Heart left ventricle (tissue), 16 donors: ENCODE results near the gene MSH3. TPM values are rescaled to one million over a fixed set of nuclear protein-coding genes. Genes with fewer than 3 reads are reported as not detected.
A peak's percentile ranks its signal among the peaks of the same experiment; 100 is the strongest.

Experiments used
- ATAC-seq, 4 donors: fragments of 200-7000 bp; cut with Tn5 transposase; one replicate each; pipeline ENCODE4 v1.9.1; 2020 to 2022; ENCODE audit warnings: moderate library complexity in 4 of 4, mild to moderate bottlenecking in 3 of 4, moderate number of reproducible peaks in 1 of 4
- DNase-seq, 5 donors: peaks; one replicate each; pipeline ENCODE4 v3.0.0-alpha.2; 2020
- H3K27ac ChIP-seq, 12 donors: fragments of 200-600 bp; sonication (generic) in 4 of 12; one replicate each; pipeline versions ENCODE4 v1.5.0 to v1.8.0; 2016 to 2022; ENCODE audit warnings: mild to moderate bottlenecking in 2 of 12
- H3K27me3 ChIP-seq, 9 donors: fragments of 200-600 bp; sonication (generic) in 2 of 9; one replicate each; pipeline versions ENCODE4 v1.5.1 to v1.8.0; 2016 to 2022; ENCODE audit warnings: mild to moderate bottlenecking in 3 of 9
- H3K36me3 ChIP-seq, 9 donors: fragments of 200-600 bp; sonication (generic) in 2 of 9; one replicate each; pipeline versions ENCODE4 v1.5.0 to v1.8.0; 2018 to 2022; ENCODE audit warnings: mild to moderate bottlenecking in 2 of 9
- H3K4me1 ChIP-seq, 12 donors: fragments of 200-600 bp; sonication (generic) in 4 of 12; one replicate each; pipeline versions ENCODE4 v1.5.0 to v1.8.0; 2016 to 2022; ENCODE audit warnings: mild to moderate bottlenecking in 3 of 12
- H3K4me3 ChIP-seq, 12 donors: fragments of 200-600 bp; sonication (generic) in 4 of 12; one replicate each; pipeline versions ENCODE4 v1.5.0 to v1.8.0; 2017 to 2022; ENCODE audit warnings: mild to moderate bottlenecking in 9 of 12, moderate library complexity in 4 of 12
- H3K9me3 ChIP-seq, 12 donors: fragments of 200-600 bp; sonication (generic) in 4 of 12; one replicate each; pipeline versions ENCODE4 v1.5.0 to v1.8.0; 2016 to 2022; ENCODE audit warnings: mild to moderate bottlenecking in 1 of 12
- POLR2A ChIP-seq, 2 donors: fragments of 450-650 bp; IDR thresholded peaks; one replicate each; pipeline ENCODE4 v1.6.1; 2017; ENCODE audit warnings: antibody characterized with exemption in 2 of 2, mild to moderate bottlenecking in 2 of 2, moderate library complexity in 2 of 2
- WGBS, 4 donors: extraction: QIAGEN DNeasy Blood & Tissue Kit in 2 of 4; methylation state at CpG; one replicate each; pipeline versions ENCODE4 v1.1.5 to v1.1.7; 2013 to 2018; 5-methylcytosine and 5-hydroxymethylcytosine counted together
- intact Hi-C, 10 donors: fragments of 100-400 bp; cut with DNase I; formaldehyde crosslinking; loops; one replicate each; pipeline versions ENCODE4 v1.11.1 to v1.14.2; 2022
- polyA plus RNA-seq, 2 donors: library from polyadenylated mRNA; stranded (reverse); fragments of 200-250 nt; gene quantifications; one replicate each; pipeline ENCODE4 v1.2.3, GENCODE V29; 2013
- total RNA-seq, 9 donors: library from RNA; depleted of rRNA in 2 of 9; stranded (reverse); fragments of >200 nt in 2 of 9; fragmentation: NEBNext Ultra II Directional in 3 of 9; extraction: Animal tissue kit (Norgen Biotek cat#: 25700) in 3 of 9; gene quantifications; one replicate each; pipeline versions ENCODE4 v1.1.0 to v1.2.4, GENCODE V29; 2016 to 2023
- TF ChIP-seq, protein P1 (sequence below), 12 donors: fragments of 200-600 bp; sonication (generic) in 4 of 12; IDR thresholded peaks; one replicate each; pipeline versions ENCODE4 v1.5.0 to v1.8.0; 2018 to 2022; ENCODE audit warnings: antibody characterized with exemption in 12 of 12, mild to moderate bottlenecking in 5 of 12
- donor health status: ischemic (EF 13 %, LVEDD 7.1; RV severe dilation, severe dysfunction).
- donor health status: healthy with polysubstance abuse.
- donor health status: DM: no; HTN: yes; CAD: no.
- donor health status: DM: no; HTN: no; CAD: no.
- donor health status: ischemic (EF 25% LVEDD 6.9; RV normal size, moderate dysfunction).
- donor health status: ischemic (EF 25% LVEDD 5.7; RV mildly dilated, moderate dysfunction).
- donor health status: healthy.
- donor health status: DM: yes; HTN: yes; CAD: no.
- donor health status: ischemic (EF 35%, LVEDD 5.7; RV mildly dilated, moderate dysfunction).
- donor health status: nonischemic (EF 11% LVEDD 7.7; RV severe dilation, severe dysfunction).
- donor health status: DM: yes; HTN: yes; CAD: no.
- donor health status: PGD.
- donor health status: ischemic (EF 29% LVEDD 5.4; RV normal size, mild dysfunction).
- donor health status: nonischemic (EF 23%, LVEDD 6.1; RV moderate dilation, normal function).

Gene MSH3
- total and polyA plus RNA-seq, 11 donors = 2.9 to 15.8 (median 8.4) TPM

DNA sequence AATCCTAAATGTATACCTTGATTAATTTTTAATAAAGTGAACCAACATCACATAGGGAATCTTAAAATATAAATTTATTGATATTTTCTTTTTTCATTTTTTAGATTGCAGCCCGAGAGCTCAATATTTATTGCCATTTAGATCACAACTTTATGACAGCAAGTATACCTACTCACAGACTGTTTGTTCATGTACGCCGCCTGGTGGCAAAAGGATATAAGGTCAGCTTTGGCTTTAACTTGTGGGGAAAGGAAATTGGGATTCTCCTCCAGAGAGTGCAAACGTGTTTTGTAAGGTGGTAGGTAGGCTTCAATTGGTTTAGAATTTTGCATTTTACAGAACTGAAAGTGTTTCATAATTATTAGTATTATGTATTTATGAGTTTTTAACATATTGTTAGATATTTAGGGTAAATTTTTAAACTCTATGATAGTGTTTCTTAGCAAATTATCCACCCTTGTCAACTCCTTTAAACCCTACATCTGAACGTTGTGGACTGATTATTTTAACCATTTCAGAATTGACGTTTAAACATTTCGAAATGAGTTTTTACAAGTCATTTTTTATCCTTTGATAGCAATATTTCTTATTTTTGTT, 17.8 kb downstream of the MSH3 start:
- ATAC-seq = peak in 3 of 4 donors; percentile 54 to 59 (median 55)
- WGBS, 4 donors = 18 to 29% (median 21%) methylated on average over 7 of the region's 7 CpGs
- Histone ChIP-seq H3K4me1 (peaks cover 0 to 8% (median 0%) of the 10 kb centered on the region in 12 donors), H3K36me3 (peaks cover 0 to 78% (median 48%) of the 10 kb centered on the region in 9 donors), H3K9me3 (no peaks in the 10 kb centered on the region), H3K4me3 (no peak overlapping the region), H3K27me3 (no peaks in the 10 kb centered on the region), H3K27ac (no peak overlapping the region)
- peak; percentile 54 to 80 (median 58) for DNase-seq
- no peak for TF ChIP-seq POLR2A (IDR thresholded peaks at IDR 0.05)
- TF ChIP-seq, protein P1, sequence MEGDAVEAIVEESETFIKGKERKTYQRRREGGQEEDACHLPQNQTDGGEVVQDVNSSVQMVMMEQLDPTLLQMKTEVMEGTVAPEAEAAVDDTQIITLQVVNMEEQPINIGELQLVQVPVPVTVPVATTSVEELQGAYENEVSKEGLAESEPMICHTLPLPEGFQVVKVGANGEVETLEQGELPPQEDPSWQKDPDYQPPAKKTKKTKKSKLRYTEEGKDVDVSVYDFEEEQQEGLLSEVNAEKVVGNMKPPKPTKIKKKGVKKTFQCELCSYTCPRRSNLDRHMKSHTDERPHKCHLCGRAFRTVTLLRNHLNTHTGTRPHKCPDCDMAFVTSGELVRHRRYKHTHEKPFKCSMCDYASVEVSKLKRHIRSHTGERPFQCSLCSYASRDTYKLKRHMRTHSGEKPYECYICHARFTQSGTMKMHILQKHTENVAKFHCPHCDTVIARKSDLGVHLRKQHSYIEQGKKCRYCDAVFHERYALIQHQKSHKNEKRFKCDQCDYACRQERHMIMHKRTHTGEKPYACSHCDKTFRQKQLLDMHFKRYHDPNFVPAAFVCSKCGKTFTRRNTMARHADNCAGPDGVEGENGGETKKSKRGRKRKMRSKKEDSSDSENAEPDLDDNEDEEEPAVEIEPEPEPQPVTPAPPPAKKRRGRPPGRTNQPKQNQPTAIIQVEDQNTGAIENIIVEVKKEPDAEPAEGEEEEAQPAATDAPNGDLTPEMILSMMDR (IDR thresholded peaks at IDR 0.05) = peak; percentile 65 to 88 (median 80)
- intact Hi-C loops = loop anchor here in 8 of 10 donors (2.0 to 10.0 kb wide), 6 partner anchors 183 to 577 kb away; partner anchors contain the start of gene FAM151B (in 7 of the 8)

DNA sequence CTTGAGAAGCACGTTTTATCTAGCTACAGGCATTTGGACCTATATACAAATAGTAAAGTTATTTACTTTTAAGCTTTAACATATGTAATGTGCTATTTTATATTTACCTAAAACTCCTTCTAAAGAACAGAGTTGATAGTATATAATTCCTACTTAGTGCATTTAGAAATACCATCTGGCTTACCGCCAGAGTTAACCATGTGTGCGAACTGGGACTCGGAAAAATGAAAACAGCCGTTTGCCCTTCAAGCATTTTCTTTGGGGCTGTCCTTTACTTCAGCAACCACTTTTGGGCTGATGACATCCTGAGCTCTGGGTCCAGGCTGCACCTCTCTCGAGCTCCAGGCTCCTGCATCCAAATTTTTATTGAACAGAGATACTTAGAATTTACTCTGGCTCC, 22.3 kb downstream of the MSH3 start:
- no peak for ATAC-seq

DNA sequence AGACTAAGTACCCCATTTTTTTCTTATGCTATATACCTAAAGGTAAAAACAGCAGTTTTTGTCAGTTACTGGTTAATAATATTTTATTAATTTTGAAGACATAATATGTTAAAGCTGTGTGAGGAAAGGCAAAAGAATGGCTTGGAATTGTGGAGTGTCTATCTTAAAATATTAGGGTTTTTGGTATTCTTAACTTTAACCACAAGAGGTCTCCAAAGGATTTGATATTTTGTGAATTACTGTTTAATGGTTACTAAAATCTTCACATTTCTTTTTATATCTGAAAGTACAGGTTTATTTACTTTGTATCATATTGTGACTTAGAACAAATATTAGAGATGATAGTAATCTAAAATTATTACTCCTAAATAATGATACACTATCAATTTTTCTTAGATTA, 32.3 kb downstream of the MSH3 start:
- no peak for DNase-seq
- Histone ChIP-seq H3K36me3 (peaks cover 0 to 22% (median 17%) of the 10 kb centered on the region in 9 donors), H3K9me3 (peaks cover 0 to 6% (median 0%) of the 10 kb centered on the region in 12 donors), H3K27ac (no peak overlapping the region), H3K4me1 (no peaks in the 10 kb centered on the region), H3K4me3 (no peak overlapping the region), H3K27me3 (no peaks in the 10 kb centered on the region)
- intact Hi-C loops = loop anchor here in 8 of 10 donors (5.0 to 10.0 kb wide), 7 partner anchors 498 to 618 kb away; partner anchors contain the start of gene ZCCHC9 (in 3 of the 8)
- no peak for TF ChIP-seq POLR2A (IDR thresholded peaks at IDR 0.05)
- TF ChIP-seq, protein P1 (IDR thresholded peaks at IDR 0.05) = peak in 11 of 12 donors; percentile 17 to 53 (median 33)
- no peak for ATAC-seq

More for the DNA sequence above, 22.3 kb downstream of the MSH3 start:
- Histone ChIP-seq H3K4me3 (no peak overlapping the region), H3K4me1 (no peaks in the 10 kb centered on the region), H3K36me3 (peaks cover 0 to 87% (median 70%) of the 10 kb centered on the region in 9 donors), H3K27ac (no peak overlapping the region), H3K9me3 (no peaks in the 10 kb centered on the region), H3K27me3 (no peaks in the 10 kb centered on the region)
- intact Hi-C loops = loop anchor here in 4 of 10 donors (10.0 kb wide), 2 partner anchors 192 to 582 kb away; partner anchors contain the start of gene FAM151B (in 3 of the 4)
- no peak for DNase-seq
- 50 to 65% (median 58%) methylated on average over 6 of the region's 6 CpGs for WGBS, 4 donors
- TF ChIP-seq POLR2A (IDR thresholded peaks at IDR 0.05) = no peak
- TF ChIP-seq, protein P1 (IDR thresholded peaks at IDR 0.05) = no peak

DNA sequence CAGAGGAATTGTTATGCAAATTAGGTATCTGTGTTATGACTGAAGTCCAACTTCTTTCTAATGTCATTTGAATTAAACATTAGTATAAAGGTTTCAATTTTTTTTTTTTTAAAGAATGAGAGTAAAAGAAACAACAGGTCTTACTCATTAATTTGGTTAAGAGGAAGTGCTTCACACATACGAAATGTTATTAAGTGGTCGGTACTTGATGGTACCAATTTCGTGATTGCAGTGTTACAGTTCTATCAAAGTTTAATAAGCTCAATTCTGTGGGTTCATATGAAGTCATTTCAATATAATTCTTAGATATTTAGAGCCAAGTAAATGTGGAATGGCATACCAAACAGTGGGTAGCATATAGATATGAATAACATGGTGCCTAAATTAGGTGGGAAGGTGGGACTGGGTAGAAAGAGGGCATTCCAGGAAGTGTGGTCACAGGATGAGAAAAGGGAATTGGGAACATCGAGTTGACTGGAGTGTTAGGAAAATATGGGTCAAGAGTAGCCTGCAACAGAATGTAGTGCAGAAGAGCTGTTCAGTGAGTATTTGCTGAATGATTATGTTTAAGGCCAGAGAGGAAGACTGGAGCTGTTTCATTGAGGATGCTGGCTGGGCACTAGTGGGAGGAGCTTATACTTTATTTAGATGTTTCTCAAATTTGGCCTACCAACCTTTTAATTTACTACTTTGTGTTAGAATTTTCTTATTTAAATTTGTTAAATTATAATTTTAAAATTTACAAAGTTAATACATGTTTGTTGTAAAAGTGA, 34.4 kb downstream of the MSH3 start:
- Histone ChIP-seq H3K27me3 (no peaks in the 10 kb centered on the region), H3K4me3 (no peak overlapping the region), H3K9me3 (peaks cover 0 to 3% (median 0%) of the 10 kb centered on the region in 12 donors), H3K4me1 (no peaks in the 10 kb centered on the region), H3K27ac (no peak overlapping the region), H3K36me3 (peaks cover 0 to 8% (median 2%) of the 10 kb centered on the region in 9 donors)
- no peak for DNase-seq
- TF ChIP-seq POLR2A (IDR thresholded peaks at IDR 0.05) = no peak
- TF ChIP-seq, protein P1 (IDR thresholded peaks at IDR 0.05) = no peak
- ATAC-seq = no peak
- intact Hi-C loops = loop anchor here in 8 of 10 donors (5.0 to 10.0 kb wide), 7 partner anchors 496 to 616 kb away; partner anchors contain the start of gene ZCCHC9 (in 3 of the 8)
- WGBS, 4 donors = 83 to 85% (median 84%) methylated on average over 4 of the region's 4 CpGs
